WTC11 (cell line): ENCODE results near the gene ANO2. TPM values are rescaled to one million over a fixed set of nuclear protein-coding genes. Genes with fewer than 3 reads are reported as not detected.

ENCODE experiments used
- ATAC-seq: fragments of 200-7000 bp; cut with Tn5 transposase; 2 replicates; pipeline ENCODE4 v1.10.0; 2021; ENCODE audit warnings: mild to moderate bottlenecking, moderate library complexity
- CTCF ChIA-PET: fragments of 300-600 bp; sonication (Branson Sonifier 250); formaldehyde crosslinking; loops from one replicate; lab custom pipeline; 2021; ENCODE audit warnings: antibody characterized with exemption; lab: Charles Lee
- POLR2A ChIA-PET: fragments of 350-600 bp; sonication (Branson Sonifier 250); formaldehyde crosslinking; loops from one replicate; lab custom pipeline; 2021; ENCODE audit warnings: antibody characterized with exemption; lab: Charles Lee
- DNase-seq: peaks from one replicate; pipeline ENCODE4 v3.0.0; 2021; ENCODE audit warnings: low spot score
- H3K27ac Mint-ChIP-seq: 2 replicates; pipeline ENCODE4 v1.8.0; 2021; ENCODE audit warnings: mixed read lengths
- H3K27me3 Mint-ChIP-seq: 2 replicates; pipeline ENCODE4 v1.8.0; 2021; ENCODE audit warnings: low read depth, mild to moderate bottlenecking, moderate library complexity, mixed read lengths
- H3K36me3 Mint-ChIP-seq: 2 replicates; pipeline ENCODE4 v1.8.0; 2021; ENCODE audit warnings: mixed read lengths
- H3K4me1 Mint-ChIP-seq: 2 replicates; pipeline ENCODE4 v1.8.0; 2022; ENCODE audit warnings: mixed read lengths
- H3K4me3 Mint-ChIP-seq: 2 replicates; pipeline ENCODE4 v1.8.0; 2021; ENCODE audit warnings: mild to moderate bottlenecking, moderate library complexity, mixed read lengths
- H3K9me3 Mint-ChIP-seq: 2 replicates; pipeline ENCODE4 v1.8.0; 2021; ENCODE audit warnings: mixed read lengths
- CBFB ChIP-seq: sonication (generic); formaldehyde crosslinking; IDR thresholded peaks from 2 replicates; pipeline ENCODE4 v1.8.1; 2022; ENCODE audit warnings: mild to moderate bottlenecking, low read depth, missing genetic modification reagents
- ELF4 ChIP-seq: sonication (generic); formaldehyde crosslinking; IDR thresholded peaks from 2 replicates; pipeline ENCODE4 v1.8.1; 2022; ENCODE audit warnings: low read depth, mild to moderate bottlenecking, moderate library complexity, missing genetic modification reagents
- ESRRA ChIP-seq: sonication (generic); formaldehyde crosslinking; IDR thresholded peaks from 2 replicates; pipeline ENCODE4 v1.8.1; 2022; ENCODE audit warnings: mild to moderate bottlenecking, missing genetic modification reagents, borderline replicate concordance
- ETV6 ChIP-seq: sonication (generic); formaldehyde crosslinking; IDR thresholded peaks from 2 replicates; pipeline ENCODE4 v1.8.1; 2022; ENCODE audit warnings: mild to moderate bottlenecking, missing genetic modification reagents
- GTF2I ChIP-seq: fragments of 250-450 bp; sonication (Bioruptor Pico); conservative IDR thresholded peaks from 2 replicates; pipeline ENCODE4 v1.4.0; 2021; ENCODE audit warnings: mild to moderate bottlenecking
- KAT7 ChIP-seq: sonication (generic); formaldehyde crosslinking; IDR thresholded peaks from 2 replicates; pipeline ENCODE4 v1.8.1; 2023; ENCODE audit warnings: missing genetic modification reagents, mild to moderate bottlenecking, borderline replicate concordance
- NFATC4 ChIP-seq: fragments of 250-450 bp; sonication (Bioruptor Pico); IDR thresholded peaks from 2 replicates; pipeline ENCODE4 v1.9.0; 2021; ENCODE audit warnings: mild to moderate bottlenecking
- NR1H2 ChIP-seq: sonication (generic); formaldehyde crosslinking; IDR thresholded peaks from 2 replicates; pipeline ENCODE4 v1.9.0; 2021; ENCODE audit warnings: mild to moderate bottlenecking, moderate library complexity, missing genetic modification reagents
- SMAD3 ChIP-seq: sonication (generic); formaldehyde crosslinking; IDR thresholded peaks from 2 replicates; pipeline ENCODE4 v1.8.0; 2022; ENCODE audit warnings: missing genetic modification reagents, mild to moderate bottlenecking, borderline replicate concordance
- SOX15 ChIP-seq: fragments of 250-450 bp; sonication (Bioruptor Pico); IDR thresholded peaks from 2 replicates; pipeline ENCODE4 v1.9.0; 2021; ENCODE audit warnings: mild to moderate bottlenecking
- ZNF263 ChIP-seq: sonication (generic); formaldehyde crosslinking; IDR thresholded peaks from 2 replicates; pipeline ENCODE4 v1.8.1; 2022; ENCODE audit warnings: low read depth, mild to moderate bottlenecking, moderate library complexity, missing genetic modification reagents
- total RNA-seq: library from RNA; stranded (reverse); gene quantifications from 3 replicates; pipeline ENCODE4 v1.2.3, GENCODE V29; 2021
- TF ChIP-seq, protein P1 (sequence below): sonication (generic); formaldehyde crosslinking; IDR thresholded peaks from 2 replicates; pipeline ENCODE4 v1.8.1; 2023; ENCODE audit warnings: mild to moderate bottlenecking, missing genetic modification reagents, borderline replicate concordance
- TF ChIP-seq, protein P2 (sequence below): sonication (generic); formaldehyde crosslinking; IDR thresholded peaks from 2 replicates; pipeline ENCODE4 v1.8.1; 2022; ENCODE audit warnings: mild to moderate bottlenecking, missing genetic modification reagents, moderate library complexity, borderline replicate concordance
- TF ChIP-seq, protein P3 (sequence below): sonication (generic); formaldehyde crosslinking; conservative IDR thresholded peaks from 2 replicates; pipeline ENCODE4 v1.8.1; 2023; ENCODE audit warnings: mild to moderate bottlenecking, low read depth, missing genetic modification reagents, moderate library complexity
- TF ChIP-seq, protein P4 (sequence below): sonication (generic); formaldehyde crosslinking; IDR thresholded peaks from 2 replicates; pipeline ENCODE4 v1.8.1; 2022; ENCODE audit warnings: missing genetic modification reagents, borderline replicate concordance
- TF ChIP-seq, protein P5 (sequence below): fragments of 250-450 bp; sonication (Bioruptor Pico); conservative IDR thresholded peaks from 2 replicates; pipeline ENCODE4 v1.9.0; 2021; ENCODE audit warnings: mild to moderate bottlenecking

ANO2 gene
- total RNA-seq, 1 experiment from 2014 or later = 2.8 TPM

DNA sequence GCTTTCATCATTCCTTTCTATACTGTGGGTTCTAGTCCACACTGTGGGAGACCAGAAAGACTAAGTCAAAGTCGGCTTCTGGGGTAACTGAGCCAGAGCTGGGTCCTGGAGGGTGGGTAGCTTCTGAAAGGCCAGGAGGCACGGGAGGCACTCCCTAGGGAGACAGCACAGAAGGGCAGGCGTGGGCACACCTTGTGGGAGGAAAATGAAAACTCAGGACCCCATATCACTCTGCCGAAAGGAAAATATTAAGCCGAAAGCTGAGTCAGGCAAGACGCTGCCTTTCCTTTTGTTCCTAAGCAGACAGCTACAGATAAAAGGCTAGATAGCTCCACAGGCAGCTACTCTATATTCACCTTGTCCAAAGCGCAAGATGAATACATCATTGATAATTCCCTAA is 20.7 kb downstream of the ANO2 start (continued):
- TF ChIP-seq, protein P1, sequence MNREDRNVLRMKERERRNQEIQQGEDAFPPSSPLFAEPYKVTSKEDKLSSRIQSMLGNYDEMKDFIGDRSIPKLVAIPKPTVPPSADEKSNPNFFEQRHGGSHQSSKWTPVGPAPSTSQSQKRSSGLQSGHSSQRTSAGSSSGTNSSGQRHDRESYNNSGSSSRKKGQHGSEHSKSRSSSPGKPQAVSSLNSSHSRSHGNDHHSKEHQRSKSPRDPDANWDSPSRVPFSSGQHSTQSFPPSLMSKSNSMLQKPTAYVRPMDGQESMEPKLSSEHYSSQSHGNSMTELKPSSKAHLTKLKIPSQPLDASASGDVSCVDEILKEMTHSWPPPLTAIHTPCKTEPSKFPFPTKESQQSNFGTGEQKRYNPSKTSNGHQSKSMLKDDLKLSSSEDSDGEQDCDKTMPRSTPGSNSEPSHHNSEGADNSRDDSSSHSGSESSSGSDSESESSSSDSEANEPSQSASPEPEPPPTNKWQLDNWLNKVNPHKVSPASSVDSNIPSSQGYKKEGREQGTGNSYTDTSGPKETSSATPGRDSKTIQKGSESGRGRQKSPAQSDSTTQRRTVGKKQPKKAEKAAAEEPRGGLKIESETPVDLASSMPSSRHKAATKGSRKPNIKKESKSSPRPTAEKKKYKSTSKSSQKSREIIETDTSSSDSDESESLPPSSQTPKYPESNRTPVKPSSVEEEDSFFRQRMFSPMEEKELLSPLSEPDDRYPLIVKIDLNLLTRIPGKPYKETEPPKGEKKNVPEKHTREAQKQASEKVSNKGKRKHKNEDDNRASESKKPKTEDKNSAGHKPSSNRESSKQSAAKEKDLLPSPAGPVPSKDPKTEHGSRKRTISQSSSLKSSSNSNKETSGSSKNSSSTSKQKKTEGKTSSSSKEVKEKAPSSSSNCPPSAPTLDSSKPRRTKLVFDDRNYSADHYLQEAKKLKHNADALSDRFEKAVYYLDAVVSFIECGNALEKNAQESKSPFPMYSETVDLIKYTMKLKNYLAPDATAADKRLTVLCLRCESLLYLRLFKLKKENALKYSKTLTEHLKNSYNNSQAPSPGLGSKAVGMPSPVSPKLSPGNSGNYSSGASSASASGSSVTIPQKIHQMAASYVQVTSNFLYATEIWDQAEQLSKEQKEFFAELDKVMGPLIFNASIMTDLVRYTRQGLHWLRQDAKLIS (CRISPR knock-in tag) = no peak
- TF ChIP-seq GTF2I (CRISPR knock-in tag) (no peak), ETV6 (CRISPR knock-in tag) (no peak), SOX15 (CRISPR knock-in tag) (no peak), ZNF263 (CRISPR knock-in tag) (no peak), CBFB (CRISPR knock-in tag) (no peak), SMAD3 (CRISPR knock-in tag) (no peak)

DNA sequence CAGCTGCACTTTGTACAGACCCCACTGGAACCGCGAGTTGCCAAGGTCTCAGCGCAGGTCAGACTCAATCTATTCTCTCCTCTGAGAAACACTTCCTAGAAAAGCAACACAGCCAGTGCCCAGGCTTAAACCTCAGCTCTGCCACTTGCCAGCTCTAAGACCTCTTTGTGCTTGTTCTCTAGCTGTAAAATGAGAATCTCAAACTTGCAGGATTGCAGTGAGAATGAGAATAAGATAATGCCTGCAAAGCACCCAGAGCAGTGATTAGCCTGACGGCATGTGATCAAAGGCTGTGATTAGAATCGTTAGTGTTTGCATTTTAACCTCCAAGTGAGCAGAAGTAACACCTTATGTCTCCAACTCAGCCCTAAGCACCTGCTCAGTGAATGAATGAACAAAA is 21.3 kb downstream of the ANO2 start:
- no peak overlapping the region for H3K4me3 Mint-ChIP-seq
- CTCF ChIA-PET = interaction anchor here (0.8 to 2.6 kb wide), 3 partner anchors 43 to 114 kb away, joined by 3 to 12 read pairs (median 3); no protein-coding TSS in a partner anchor
- peaks cover 13% of the 10 kb centered on the region for H3K4me1 Mint-ChIP-seq
- H3K9me3 Mint-ChIP-seq = no peaks in the 10 kb centered on the region
- TF ChIP-seq, protein P1 (CRISPR knock-in tag) = no peak
- TF ChIP-seq ESRRA = no peak
- TF ChIP-seq, protein P2, sequence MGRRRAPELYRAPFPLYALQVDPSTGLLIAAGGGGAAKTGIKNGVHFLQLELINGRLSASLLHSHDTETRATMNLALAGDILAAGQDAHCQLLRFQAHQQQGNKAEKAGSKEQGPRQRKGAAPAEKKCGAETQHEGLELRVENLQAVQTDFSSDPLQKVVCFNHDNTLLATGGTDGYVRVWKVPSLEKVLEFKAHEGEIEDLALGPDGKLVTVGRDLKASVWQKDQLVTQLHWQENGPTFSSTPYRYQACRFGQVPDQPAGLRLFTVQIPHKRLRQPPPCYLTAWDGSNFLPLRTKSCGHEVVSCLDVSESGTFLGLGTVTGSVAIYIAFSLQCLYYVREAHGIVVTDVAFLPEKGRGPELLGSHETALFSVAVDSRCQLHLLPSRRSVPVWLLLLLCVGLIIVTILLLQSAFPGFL = no peak
- no peak for DNase-seq
- no peak for ATAC-seq
- peaks cover 2% of the 10 kb centered on the region; the same call in 1 of the 2 replicates for H3K36me3 Mint-ChIP-seq
- no peaks in the 10 kb centered on the region for H3K27me3 Mint-ChIP-seq
- POLR2A ChIA-PET = interaction anchor here (0.5 kb wide), 1 partner anchor 1318 kb away, joined by 3 read pairs; no protein-coding TSS in a partner anchor
- H3K27ac Mint-ChIP-seq = peak overlapping the region; percentile 26; the same call in 1 of the 2 replicates

DNA sequence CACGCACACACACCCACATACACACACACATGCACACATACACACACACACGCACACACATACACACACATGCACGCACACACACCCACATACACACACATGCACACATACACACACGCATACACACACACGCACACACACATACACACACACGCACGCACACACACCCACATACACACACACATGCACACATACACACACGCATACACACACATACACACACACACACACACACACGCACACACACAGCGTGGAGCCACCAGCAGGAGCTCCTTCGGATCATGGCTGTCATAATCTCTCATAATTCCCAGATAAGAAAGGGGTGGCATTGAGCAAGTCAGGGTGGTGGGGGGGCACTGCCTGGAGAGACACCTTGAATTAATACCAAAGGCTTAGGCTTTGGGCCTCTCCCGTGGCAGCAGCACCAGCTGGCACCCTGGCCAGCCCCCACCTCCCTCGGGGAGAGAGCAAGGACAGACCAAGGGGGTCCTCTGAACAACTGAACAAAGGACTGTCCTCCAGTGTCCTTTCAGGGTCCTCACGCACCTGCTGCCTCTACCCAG is 21.9 kb downstream of the ANO2 start:
- Mint-ChIP-seq H3K27me3 (no peaks in the 10 kb centered on the region), H3K27ac (no peak overlapping the region; the same call in 1 of the 2 replicates), H3K9me3 (no peaks in the 10 kb centered on the region), H3K4me1 (peaks cover 13% of the 10 kb centered on the region), H3K4me3 (no peak overlapping the region), H3K36me3 (peaks cover 2% of the 10 kb centered on the region; the same call in 1 of the 2 replicates)
- POLR2A ChIA-PET = interaction anchor here (0.5 to 0.6 kb wide), 2 partner anchors 162 to 1318 kb away, joined by 3 read pairs; no protein-coding TSS in a partner anchor
- DNase-seq = no peak
- CTCF ChIA-PET = interaction anchor here (0.6 to 2.6 kb wide), 4 partner anchors 44 to 207 kb away, joined by 3 to 12 read pairs (median 3); no protein-coding TSS in a partner anchor
- no peak for ATAC-seq
- TF ChIP-seq, protein P3, sequence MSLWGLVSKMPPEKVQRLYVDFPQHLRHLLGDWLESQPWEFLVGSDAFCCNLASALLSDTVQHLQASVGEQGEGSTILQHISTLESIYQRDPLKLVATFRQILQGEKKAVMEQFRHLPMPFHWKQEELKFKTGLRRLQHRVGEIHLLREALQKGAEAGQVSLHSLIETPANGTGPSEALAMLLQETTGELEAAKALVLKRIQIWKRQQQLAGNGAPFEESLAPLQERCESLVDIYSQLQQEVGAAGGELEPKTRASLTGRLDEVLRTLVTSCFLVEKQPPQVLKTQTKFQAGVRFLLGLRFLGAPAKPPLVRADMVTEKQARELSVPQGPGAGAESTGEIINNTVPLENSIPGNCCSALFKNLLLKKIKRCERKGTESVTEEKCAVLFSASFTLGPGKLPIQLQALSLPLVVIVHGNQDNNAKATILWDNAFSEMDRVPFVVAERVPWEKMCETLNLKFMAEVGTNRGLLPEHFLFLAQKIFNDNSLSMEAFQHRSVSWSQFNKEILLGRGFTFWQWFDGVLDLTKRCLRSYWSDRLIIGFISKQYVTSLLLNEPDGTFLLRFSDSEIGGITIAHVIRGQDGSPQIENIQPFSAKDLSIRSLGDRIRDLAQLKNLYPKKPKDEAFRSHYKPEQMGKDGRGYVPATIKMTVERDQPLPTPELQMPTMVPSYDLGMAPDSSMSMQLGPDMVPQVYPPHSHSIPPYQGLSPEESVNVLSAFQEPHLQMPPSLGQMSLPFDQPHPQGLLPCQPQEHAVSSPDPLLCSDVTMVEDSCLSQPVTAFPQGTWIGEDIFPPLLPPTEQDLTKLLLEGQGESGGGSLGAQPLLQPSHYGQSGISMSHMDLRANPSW (CRISPR knock-in tag) = no peak
- no peak for TF ChIP-seq NFATC4 (CRISPR knock-in tag)
- no peak for TF ChIP-seq KAT7 (CRISPR knock-in tag)
- TF ChIP-seq, protein P4, sequence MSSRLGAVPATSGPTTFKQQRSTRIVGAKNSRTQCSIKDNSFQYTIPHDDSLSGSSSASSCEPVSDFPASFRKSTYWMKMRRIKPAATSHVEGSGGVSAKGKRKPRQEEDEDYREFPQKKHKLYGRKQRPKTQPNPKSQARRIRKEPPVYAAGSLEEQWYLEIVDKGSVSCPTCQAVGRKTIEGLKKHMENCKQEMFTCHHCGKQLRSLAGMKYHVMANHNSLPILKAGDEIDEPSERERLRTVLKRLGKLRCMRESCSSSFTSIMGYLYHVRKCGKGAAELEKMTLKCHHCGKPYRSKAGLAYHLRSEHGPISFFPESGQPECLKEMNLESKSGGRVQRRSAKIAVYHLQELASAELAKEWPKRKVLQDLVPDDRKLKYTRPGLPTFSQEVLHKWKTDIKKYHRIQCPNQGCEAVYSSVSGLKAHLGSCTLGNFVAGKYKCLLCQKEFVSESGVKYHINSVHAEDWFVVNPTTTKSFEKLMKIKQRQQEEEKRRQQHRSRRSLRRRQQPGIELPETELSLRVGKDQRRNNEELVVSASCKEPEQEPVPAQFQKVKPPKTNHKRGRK (CRISPR knock-in tag) = no peak
- no peak for TF ChIP-seq NR1H2 (CRISPR knock-in tag)
- TF ChIP-seq ELF4 (CRISPR knock-in tag) = no peak
- TF ChIP-seq, protein P5, sequence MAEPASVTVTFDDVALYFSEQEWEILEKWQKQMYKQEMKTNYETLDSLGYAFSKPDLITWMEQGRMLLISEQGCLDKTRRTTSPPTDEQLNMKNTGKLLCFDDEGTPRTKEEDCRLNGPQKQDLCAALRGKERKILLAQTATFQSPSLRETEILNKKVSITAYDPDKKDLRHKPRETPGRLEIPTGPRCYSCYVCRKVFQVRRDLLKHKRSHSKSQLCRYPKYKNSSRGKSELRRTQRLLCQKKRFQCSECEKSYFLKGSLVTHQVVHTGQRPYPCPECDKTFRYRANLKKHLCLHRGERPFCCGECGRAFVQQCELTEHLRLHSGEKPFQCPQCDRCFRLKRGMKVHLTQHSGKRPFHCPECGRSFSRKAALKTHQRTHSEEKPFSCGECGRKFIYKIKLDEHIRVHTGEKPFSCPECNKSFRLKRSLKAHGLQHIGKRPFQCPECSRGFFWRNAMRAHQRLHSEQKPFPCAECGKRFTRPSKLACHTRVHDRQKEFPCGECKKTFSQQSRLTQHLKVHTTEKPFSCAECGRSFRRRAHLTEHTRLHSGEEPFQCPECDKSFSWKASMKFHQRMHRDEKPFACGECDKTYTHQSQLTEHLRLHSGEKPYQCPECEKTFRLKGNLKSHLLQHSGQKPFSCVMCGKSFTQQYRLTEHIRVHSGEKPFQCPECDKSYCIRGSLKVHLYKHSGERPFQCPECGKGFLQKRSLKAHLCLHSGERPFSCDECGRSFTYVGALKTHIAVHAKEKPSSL (CRISPR knock-in tag) = no peak
